Neural progenitor cell (in vitro differentiated cells): ENCODE measurements around the gene SOX5.

Experiments used
- EZH2 ChIP-seq: fragments of 200-600 bp; sonication (generic); IDR thresholded peaks from 2 replicates; pipeline ENCODE4 v1.6.1; 2017; ENCODE audit warnings: antibody characterized with exemption, mild to moderate bottlenecking, moderate library complexity
- EZH2phosphoT487 ChIP-seq: fragments of 200-600 bp; sonication (generic); IDR thresholded peaks from 2 replicates; pipeline ENCODE4 v1.6.1; 2017; ENCODE audit warnings: antibody characterized with exemption
- TF ChIP-seq, protein P1 (sequence below): fragments of 200-600 bp; sonication (generic); IDR thresholded peaks from 2 replicates; pipeline ENCODE4 v1.5.1; 2017; ENCODE audit warnings: antibody characterized with exemption, mild to moderate bottlenecking

DNA sequence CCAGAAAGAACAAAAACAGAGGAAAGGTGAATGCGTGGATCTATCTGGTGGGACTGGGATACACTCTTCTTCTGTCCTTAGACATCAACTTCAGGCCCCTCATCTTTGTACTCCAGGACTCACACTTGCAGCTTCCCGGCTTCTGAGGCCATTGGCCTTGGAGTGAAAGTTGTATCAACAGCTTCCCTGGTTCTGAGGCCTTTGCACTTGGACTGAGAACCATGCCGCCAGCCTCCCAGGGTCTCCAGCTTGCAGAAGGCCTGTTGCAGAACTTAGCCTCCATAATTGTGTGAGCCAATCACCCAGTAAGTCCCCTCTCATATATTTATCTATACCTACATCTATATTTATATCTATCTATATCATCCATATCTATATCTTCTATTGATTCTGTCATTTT is 218.4 kb downstream of the SOX5 start:
- TF ChIP-seq, protein P1, sequence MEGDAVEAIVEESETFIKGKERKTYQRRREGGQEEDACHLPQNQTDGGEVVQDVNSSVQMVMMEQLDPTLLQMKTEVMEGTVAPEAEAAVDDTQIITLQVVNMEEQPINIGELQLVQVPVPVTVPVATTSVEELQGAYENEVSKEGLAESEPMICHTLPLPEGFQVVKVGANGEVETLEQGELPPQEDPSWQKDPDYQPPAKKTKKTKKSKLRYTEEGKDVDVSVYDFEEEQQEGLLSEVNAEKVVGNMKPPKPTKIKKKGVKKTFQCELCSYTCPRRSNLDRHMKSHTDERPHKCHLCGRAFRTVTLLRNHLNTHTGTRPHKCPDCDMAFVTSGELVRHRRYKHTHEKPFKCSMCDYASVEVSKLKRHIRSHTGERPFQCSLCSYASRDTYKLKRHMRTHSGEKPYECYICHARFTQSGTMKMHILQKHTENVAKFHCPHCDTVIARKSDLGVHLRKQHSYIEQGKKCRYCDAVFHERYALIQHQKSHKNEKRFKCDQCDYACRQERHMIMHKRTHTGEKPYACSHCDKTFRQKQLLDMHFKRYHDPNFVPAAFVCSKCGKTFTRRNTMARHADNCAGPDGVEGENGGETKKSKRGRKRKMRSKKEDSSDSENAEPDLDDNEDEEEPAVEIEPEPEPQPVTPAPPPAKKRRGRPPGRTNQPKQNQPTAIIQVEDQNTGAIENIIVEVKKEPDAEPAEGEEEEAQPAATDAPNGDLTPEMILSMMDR, result no peak
- no peak for TF ChIP-seq EZH2
- TF ChIP-seq EZH2phosphoT487, result no peak
